ENCODE results near the gene ZNF189.

GRCh38 chr9:101354765-101355708, 43.6 kb upstream of the ZNF189 start:
- TF ChIP-seq CTCF (IDR thresholded peaks at IDR 0.05; ENCODE audit: low read length) = no peak
- no peak for TF ChIP-seq EZH2phosphoT487 (IDR thresholded peaks at IDR 0.05; ENCODE audit: low read length)
- TF ChIP-seq EZH2 (optimal IDR thresholded peaks at IDR 0.05; ENCODE audit: low read depth, low read length) = no peak

Measured in MM.1S (cell line).